Suppressor macrophage treated with lipopolysaccharide for 1 hour (primary cell): ENCODE measurements around the gene UFD1.

Experiments
- DNase-seq, 3 donors: peaks; one replicate each; pipeline ENCODE4 v3.0.0-alpha.2; 2020 to 2022

UFD1 gene

DNA sequence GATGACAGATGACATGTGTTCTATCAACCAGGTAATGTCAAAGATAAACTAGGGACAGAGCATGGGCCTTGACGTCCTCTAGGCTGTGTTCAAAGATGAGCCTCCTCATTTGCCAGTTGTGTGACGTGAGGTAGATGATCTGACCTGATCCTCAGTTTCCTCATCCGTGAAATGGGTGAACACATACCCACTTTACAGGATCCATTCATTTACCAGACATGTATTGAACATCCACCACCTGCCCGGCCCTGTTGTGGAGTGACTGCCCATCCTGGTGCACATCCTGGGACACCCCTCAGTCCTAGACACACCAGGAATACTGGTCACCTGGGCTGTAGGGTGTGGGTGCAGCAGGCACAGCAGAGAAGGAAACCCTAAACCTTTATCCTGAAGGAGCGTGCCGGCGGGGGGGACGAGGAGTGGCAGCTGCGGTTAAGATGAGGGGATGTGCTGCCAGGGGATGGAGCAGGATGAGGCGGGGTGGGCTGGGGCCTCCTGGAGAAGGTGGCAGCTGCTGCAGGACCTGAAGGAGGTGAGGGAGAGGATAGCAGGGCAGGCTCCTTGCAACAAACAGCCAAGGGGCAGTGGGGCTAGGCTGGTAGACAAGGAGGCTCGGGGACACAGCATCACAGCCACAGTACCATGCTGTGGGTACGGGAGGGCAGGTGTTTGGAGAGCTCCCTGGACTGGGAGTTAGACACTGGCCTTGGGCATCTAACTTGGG is 36.8 kb upstream of the UFD1 start:
- no peak for DNase-seq

DNA sequence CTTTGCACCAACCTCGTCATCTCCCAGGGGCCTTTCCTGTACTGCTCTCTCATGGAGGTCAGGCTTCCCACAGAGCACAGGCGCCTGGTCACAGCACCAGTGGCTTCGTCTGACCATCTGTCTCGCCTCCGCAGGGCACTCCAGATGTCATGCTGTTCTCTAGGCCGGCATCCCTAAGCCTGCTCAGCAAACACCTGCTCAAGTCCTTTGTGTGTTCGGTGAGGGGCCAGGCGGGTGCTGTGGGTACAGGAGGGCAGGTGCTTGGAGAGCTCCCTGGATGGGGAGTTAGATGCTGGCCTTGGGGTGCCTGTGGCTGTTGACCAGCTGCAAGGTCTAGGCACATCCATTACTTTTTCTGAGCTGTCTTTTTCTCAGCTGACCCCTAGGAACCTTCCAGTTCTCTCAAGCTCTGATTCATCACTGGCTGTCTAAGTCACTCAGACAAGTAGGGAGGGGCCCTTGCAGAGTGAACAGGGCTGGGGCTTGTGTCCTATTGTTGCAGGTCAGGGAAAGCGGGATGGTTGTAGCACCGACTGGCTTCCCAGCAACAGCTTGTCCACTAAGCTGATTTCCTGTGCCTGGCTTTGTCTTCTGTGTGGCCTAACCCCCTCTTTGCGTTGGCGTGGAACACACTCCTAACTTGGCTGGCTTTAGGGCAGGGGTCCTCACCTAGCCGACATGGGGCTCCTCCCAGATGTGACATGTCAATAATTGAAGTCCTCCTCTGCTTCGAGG is 36.0 kb upstream of the UFD1 start:
- no peak for DNase-seq

DNA sequence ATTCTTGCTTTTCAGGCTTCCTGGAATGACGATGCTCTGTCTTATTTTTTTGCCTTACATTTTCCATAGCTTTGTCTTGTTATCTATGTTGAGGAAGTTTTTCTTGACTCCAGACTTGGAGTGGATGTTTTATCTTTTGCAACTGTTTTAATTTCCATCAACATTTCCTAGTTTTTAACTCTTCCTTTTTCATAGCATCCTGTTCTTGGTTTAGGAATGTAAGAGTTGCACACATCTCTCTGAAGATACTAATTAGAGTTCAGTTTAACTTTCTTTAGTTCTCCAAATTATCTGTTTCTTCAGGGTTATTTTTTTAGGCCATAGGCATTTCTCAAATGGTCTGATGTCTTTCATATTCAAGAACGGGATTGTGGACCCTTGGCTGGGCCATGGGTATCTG is 34.8 kb upstream of the UFD1 start:
- no peak for DNase-seq

GRCh38 chr22:19510919-19511341 is 31.9 kb upstream of the UFD1 start:
- no peak for DNase-seq

GRCh38 chr22:19509923-19510322 is 30.9 kb upstream of the UFD1 start:
- DNase-seq, result no peak

DNA sequence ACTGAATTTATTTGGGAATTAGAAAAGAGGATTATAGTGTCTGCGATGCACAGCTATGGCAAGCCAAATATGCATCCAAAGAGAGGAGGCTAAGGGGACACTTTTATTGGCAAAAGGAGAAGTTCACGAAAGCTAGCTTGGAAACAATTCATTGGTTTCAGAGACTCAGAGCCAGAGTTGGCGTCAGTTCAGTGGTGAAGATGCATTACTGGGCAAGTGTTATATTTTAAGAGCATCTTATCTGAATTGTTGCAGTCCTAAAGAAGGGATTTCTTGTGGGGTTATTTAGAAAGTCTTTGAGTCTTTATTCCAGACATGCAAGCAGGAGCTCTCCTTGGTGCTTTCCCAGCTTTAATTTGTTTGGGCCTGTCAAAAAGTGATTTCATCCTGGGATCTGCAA is 30.2 kb upstream of the UFD1 start:
- DNase-seq, result no peak

- no peak for DNase-seq
Measured at GRCh38 chr22:19508024-19508776, 29.2 kb upstream of the UFD1 start.

DNA sequence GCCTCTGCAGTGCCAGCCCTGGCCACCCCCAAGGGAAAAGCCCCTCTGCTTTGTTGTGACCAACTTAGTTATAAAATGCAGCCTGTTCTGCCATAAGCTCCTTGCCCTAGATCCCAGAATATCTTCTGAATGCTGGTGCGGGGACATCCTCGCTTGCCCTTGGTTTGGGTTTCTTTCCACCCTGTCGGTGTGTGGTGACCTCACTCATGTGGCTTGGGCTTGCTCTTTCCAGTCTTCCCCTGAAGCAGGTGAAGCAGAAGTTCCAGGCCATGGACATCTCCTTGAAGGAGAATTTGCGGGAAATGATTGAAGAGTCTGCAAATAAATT is 28.5 kb upstream of the UFD1 start:
- no peak for DNase-seq

DNA sequence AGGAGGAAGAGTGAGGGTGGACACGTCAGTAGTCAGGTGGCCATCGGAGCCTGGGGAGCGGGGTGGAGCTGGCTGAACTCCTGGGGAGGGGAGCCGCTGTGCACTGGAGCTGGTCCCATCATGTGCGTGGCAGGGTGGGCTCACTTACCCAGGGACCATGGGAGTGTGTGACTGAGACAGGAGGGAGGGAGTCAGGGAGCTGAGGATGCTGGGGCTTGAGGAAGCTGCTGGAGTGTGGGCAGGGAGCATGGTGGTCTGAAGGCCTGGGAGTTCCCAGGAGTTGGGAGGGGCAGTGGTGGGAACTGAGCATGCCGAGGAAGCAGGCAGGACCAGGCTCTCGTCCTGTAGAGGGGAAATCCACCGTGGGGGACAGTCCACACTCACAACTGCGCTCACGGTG is 27.2 kb upstream of the UFD1 start:
- no peak for DNase-seq

GRCh38 chr22:19505735-19506126 is 26.7 kb upstream of the UFD1 start:
- DNase-seq, result no peak

- DNase-seq, result no peak
Measured at GRCh38 chr22:19504900-19505734, 26.1 kb upstream of the UFD1 start.

DNA sequence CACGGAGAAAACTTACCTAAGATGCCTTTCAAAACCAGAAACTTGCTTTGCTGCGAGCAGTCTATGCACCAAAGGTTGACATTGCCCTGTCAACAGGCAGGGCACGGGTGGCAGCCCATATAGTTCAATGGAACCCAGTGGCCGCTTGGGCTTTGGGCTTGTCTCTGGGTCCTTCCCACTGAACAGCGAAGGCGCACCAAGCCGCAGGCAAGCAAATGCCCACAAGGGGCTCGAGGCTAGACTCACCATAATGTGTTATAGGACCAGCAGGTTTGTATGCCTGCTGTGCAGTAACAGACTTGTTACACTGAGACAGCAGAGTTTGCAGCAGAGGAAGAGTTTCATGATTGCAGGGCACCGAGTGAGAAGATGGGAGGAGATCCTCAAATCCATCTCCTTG is 24.9 kb upstream of the UFD1 start:
- no peak for DNase-seq

DNA sequence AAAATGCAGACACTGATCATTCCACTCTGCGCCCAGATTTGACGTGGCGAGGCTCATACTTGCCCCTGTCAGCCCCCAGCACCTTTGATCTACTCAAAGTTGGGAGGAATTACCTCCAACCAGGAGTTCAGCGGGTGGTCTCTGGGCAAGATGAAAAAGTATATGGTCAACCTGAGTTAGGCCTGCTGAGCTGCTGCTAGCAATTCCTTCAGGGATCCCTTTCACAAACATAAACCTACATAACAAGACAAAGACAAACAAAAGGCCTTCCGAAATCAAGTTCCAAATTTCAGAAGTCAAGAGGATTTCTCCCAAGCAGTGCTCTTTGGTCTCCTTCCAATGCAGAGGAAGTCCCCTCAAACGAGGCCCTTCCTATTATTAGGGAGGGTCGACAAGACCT is 24.4 kb upstream of the UFD1 start:
- DNase-seq, result no peak

GRCh38 chr22:19501897-19502447 is 23.0 kb upstream of the UFD1 start:
- no peak for DNase-seq

DNA sequence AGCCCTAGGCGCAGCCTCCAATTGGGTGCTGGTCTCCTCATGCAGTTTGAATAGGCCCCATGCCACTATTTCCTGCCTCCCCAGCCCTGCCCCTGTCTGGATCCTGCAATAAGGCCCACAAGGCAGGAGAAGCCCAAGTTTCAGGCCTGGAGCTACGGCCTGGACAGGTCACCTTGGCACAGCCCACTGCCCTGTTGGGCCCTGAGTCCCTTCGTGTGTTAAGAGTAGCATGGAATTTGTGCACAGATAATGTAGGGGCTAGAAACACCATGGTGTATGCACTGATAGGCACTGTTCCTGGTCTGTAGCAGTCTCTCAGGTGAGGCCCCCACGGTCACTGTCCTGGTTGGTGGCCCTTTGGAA is 20.9 kb upstream of the UFD1 start:
- no peak for DNase-seq

DNA sequence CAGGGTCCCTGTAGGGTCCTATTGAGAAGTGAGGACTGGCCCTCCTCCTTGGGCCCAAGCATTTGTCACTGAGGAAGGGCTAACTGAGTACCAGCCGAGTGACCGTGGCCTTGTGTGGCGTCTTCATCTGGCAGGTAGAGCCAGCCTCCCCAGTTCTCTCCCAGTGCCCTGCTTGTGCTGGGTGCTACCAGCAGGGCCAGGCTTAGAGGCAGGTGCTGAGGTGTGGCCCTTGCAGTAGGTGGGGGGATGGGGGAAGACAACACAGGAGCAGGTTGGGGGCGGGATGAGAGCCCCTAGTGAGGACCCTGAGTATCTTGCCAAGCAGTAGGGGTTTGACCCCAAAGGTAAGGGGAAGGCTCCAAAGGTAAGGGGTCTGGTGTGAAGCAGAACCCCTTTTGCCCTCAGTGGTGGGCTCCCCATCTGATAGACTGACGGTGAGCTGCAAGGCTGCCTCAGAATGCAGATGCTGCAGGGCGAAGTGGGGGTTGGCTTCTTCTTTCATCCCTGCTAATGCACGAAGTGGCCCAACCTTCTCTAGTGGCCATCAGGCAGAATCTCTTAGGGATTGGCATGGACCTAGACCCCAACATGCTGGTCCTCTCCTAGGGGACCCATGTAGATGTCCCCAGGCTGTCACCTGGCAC is 20.4 kb upstream of the UFD1 start:
- no peak for DNase-seq

GRCh38 chr22:19498866-19499190 is 19.8 kb upstream of the UFD1 start:
- DNase-seq, result no peak

DNA sequence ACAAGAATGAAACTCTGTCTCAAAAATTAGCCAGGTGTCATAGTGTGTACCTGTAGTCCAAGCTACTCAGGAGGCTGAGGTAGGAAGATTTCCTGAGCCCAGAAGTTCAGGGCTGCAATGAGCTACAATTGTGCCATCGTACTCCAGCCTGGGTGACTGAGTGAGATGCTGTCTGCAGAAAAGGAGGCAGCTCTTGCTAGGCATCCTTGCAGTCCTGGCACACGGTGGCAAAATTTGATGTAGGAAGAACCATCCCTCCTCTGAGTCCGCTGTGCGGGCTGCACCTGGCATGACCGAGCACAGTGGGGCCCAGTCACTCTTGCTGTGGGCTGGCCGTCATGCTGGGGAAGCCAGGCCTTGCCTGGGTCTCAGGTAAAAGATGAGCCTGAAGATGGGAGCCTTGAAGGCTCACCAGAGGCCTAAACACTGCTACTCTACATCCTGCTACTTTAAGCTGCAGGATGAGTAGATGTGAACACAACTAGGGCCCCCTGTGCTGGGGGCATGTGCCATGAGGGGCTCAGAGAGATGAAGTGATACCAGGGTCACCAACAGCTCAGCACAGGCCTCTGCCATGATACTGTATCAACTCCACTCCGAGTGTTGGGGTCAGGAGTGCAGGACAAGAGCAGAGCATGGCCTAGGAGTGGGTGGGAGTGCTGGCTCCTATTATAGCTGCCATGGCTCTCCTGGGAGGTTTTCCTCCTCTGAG is 19.3 kb upstream of the UFD1 start:
- no peak for DNase-seq

DNA sequence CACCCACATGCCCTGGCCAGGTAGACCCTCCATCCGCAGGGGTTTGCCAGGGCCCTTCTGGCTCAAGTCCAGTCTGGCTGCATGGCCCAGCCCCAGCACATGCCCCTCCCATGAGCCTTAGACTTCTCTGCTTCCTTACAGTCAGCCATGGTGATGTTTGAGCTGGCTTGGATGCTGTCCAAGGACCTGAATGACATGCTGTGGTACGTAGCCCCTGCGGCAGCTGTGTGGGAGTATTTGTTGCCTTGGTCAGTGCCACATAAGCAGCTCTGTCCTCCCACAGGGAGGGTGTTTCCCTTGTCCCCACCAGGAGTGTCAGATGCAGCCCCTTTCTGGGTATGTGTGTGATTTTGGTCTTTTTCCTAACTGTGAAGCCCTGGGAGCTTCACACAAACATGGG is 18.3 kb upstream of the UFD1 start:
- DNase-seq, result peak in 1 of 3 donors; percentile 20

GRCh38 chr22:19496324-19496630 is 17.3 kb upstream of the UFD1 start:
- no peak for DNase-seq

DNA sequence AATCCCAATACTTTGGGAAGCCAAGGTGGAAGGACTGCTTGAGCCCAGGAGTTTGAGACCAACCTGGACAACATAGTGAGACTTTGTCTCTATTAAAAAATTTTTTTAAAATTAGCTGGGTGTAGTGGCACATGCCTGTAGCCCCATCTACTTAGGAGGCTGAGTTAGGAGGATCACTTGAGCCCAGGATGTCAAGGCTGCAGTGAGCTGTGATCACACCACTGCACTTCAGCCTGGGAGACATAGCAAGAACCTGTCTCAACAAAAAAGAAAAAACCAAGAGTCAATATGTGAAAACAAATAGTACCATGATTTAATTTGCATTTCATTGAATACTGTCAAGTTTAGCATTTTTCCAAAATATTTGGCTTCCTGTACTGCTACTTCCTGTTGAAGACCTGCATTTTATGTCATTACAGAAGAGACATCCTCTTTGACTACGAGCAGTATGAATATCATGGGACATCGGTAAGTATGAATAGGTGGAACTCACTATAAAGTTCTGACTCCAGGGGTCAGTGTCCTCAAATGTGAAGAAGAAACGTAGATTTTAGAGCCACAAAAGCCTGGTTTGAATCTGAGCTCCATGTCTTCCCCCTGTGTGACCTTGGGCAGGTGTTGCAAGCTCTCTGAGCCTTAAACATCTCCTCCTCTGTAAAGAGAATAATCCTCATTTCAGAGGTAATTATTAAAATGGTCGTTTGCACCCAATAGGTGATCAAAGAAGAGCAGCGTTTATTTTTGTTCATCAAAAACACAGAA is 16.8 kb upstream of the UFD1 start:
- DNase-seq, result peak in 1 of 3 donors; percentile 29
